ENCODE results near the gene PIAS4. TPM values are rescaled to one million over a fixed set of nuclear protein-coding genes. Genes with fewer than 3 reads are reported as not detected.

The PIAS4 gene
- polyA plus RNA-seq, 1 donor (not counting 4 experiments of a cell fraction or from before 2014, with no cell fraction given): 7.5 TPM

GRCh38 chr19:4032436-4032835, 24.9 kb downstream of the PIAS4 start:
- H3K4me1 ChIP-seq (ENCODE audit: control insufficient read depth, extremely low read depth, insufficient read depth, low read length): no peaks in the 10 kb centered on the region
- FAIRE-seq (no peak), DNase-seq (ENCODE audit: low read depth, low spot score) (no peak)
- TF ChIP-seq EZH2 (IDR thresholded peaks at IDR 0.05; ENCODE audit: low read length): no peak
- TF ChIP-seq CTCF (optimal IDR thresholded peaks at IDR 0.05 in 1 of 3, IDR thresholded peaks at IDR 0.05 in 1 of 3, conservative IDR thresholded peaks at IDR 0.05 in 1 of 3; ENCODE audit: extremely low read depth in 1 of 3, insufficient read depth in 2 of 3, low read length in 3 of 3): no peak
- H3K27me3 ChIP-seq (ENCODE audit: control insufficient read depth, extremely low read depth, insufficient read depth, low read length): no peaks in the 10 kb centered on the region
- H4K20me1 ChIP-seq (ENCODE audit: control insufficient read depth, extremely low read depth, insufficient read depth, low read length): no peaks in the 10 kb centered on the region
- H3K9ac ChIP-seq (ENCODE audit: control insufficient read depth, extremely low read depth, insufficient read depth, low read length): no peak overlapping the region
- dilution Hi-C loops (cut with MboI; ENCODE audit: extremely low pct_ligation_motif_present, low sequenced_read_pairs): no loop called here
- H3K9me1 ChIP-seq (ENCODE audit: control insufficient read depth, extremely low read depth, insufficient read depth, low read length): no peaks in the 10 kb centered on the region
- no peak overlapping the region for H3K27ac ChIP-seq (ENCODE audit: control insufficient read depth, insufficient read depth, low read length)
- H2AFZ ChIP-seq (ENCODE audit: control insufficient read depth, low read length): no peak overlapping the region
- no peaks in the 10 kb centered on the region for H3K79me2 ChIP-seq (ENCODE audit: control insufficient read depth, insufficient read depth, low read length)
- no peak overlapping the region for H3K4me2 ChIP-seq (ENCODE audit: control insufficient read depth, extremely low read depth, insufficient read depth, low read depth, low read length)
- H3K36me3 ChIP-seq (ENCODE audit: control insufficient read depth in 2 of 2, extremely low read depth in 1 of 2, insufficient read depth in 2 of 2, low read length in 2 of 2): peaks cover 12 to 26% of the 10 kb centered on the region in 2 experiments
- H3K4me3 ChIP-seq (ENCODE audit: control insufficient read depth in 2 of 3, extremely low read depth in 1 of 3, insufficient read depth in 2 of 3, low read depth in 1 of 3, low read length in 3 of 3): no peak overlapping the region
- peaks cover 3% of the 10 kb centered on the region for H3K9me3 ChIP-seq (ENCODE audit: control insufficient read depth, low read depth, low read length)

- H3K27me3 ChIP-seq (ENCODE audit: control insufficient read depth, extremely low read depth, insufficient read depth, low read length): no peaks in the 10 kb centered on the region
- H3K9me3 ChIP-seq (ENCODE audit: control insufficient read depth, low read depth, low read length): peaks cover 3% of the 10 kb centered on the region
- H2AFZ ChIP-seq (ENCODE audit: control insufficient read depth, low read length): no peak overlapping the region
- no peak overlapping the region for H3K27ac ChIP-seq (ENCODE audit: control insufficient read depth, insufficient read depth, low read length)
- FAIRE-seq: no peak
- no peak overlapping the region for H3K4me2 ChIP-seq (ENCODE audit: control insufficient read depth, extremely low read depth, insufficient read depth, low read depth, low read length)
- no peaks in the 10 kb centered on the region for H3K9me1 ChIP-seq (ENCODE audit: control insufficient read depth, extremely low read depth, insufficient read depth, low read length)
- H3K9ac ChIP-seq (ENCODE audit: control insufficient read depth, extremely low read depth, insufficient read depth, low read length): no peak overlapping the region
- TF ChIP-seq CTCF (optimal IDR thresholded peaks at IDR 0.05 in 1 of 3, IDR thresholded peaks at IDR 0.05 in 1 of 3, conservative IDR thresholded peaks at IDR 0.05 in 1 of 3; ENCODE audit: extremely low read depth in 1 of 3, insufficient read depth in 2 of 3, low read length in 3 of 3) (no peak), EZH2 (IDR thresholded peaks at IDR 0.05; ENCODE audit: low read length) (no peak)
- H3K4me1 ChIP-seq (ENCODE audit: control insufficient read depth, extremely low read depth, insufficient read depth, low read length): no peaks in the 10 kb centered on the region
- DNase-seq (ENCODE audit: low read depth, low spot score): no peak
- no peaks in the 10 kb centered on the region for H3K79me2 ChIP-seq (ENCODE audit: control insufficient read depth, insufficient read depth, low read length)
- dilution Hi-C loops (cut with MboI; ENCODE audit: extremely low pct_ligation_motif_present, low sequenced_read_pairs): no loop called here
- peaks cover 12 to 24% of the 10 kb centered on the region in 2 experiments for H3K36me3 ChIP-seq (ENCODE audit: control insufficient read depth in 2 of 2, extremely low read depth in 1 of 2, insufficient read depth in 2 of 2, low read length in 2 of 2)
- no peak overlapping the region for H3K4me3 ChIP-seq (ENCODE audit: control insufficient read depth in 2 of 3, extremely low read depth in 1 of 3, insufficient read depth in 2 of 3, low read depth in 1 of 3, low read length in 3 of 3)
- no peaks in the 10 kb centered on the region for H4K20me1 ChIP-seq (ENCODE audit: control insufficient read depth, extremely low read depth, insufficient read depth, low read length)
Observed at GRCh38 chr19:4033028-4033956, 25.8 kb downstream of the PIAS4 start.
